ENCODE data around the gene FLII. TPM values are rescaled to one million over a fixed set of nuclear protein-coding genes. Genes with fewer than 3 reads are reported as not detected.
A peak's percentile ranks its signal among the peaks of the same experiment; 100 is the strongest.
"Not testable (repeated sequence)": the region's sequence is repeated elsewhere in the genome, so short reads cannot be mapped to it uniquely, and the experiment has no call there.

The FLII gene
- total RNA-seq, 4 donors from 2014 or later: 311 to 538 (median 419) TPM

- DNase-seq: no peak
- H3K36me3 ChIP-seq: no peaks in the 10 kb centered on the region
- TF ChIP-seq CTCF (IDR thresholded peaks at IDR 0.05) (no peak), POLR2A (IDR thresholded peaks at IDR 0.05) (no peak)
- H3K27ac ChIP-seq: no peak overlapping the region
- H3K4me3 ChIP-seq: no peak overlapping the region
- H3K9me3 ChIP-seq: no peaks in the 10 kb centered on the region
- H3K4me1 ChIP-seq: peaks cover 0 to 8% (median 0%) of the 10 kb centered on the region in 4 donors
- no peaks in the 10 kb centered on the region for H3K27me3 ChIP-seq
Measured at GRCh38 chr17:18218756-18219415, 39.7 kb downstream of the FLII start.

GRCh38 chr17:18217412-18218015 lies 41.0 kb downstream of the FLII start:
- peak; percentile 76 to 92 (median 86) for TF ChIP-seq CTCF (IDR thresholded peaks at IDR 0.05)
- TF ChIP-seq POLR2A (IDR thresholded peaks at IDR 0.05): no peak
- DNase-seq: peak; percentile 72 to 93 (median 84)
- Histone ChIP-seq H3K4me1 (peaks cover 0 to 8% (median 0%) of the 10 kb centered on the region in 4 donors), H3K27ac (no peak overlapping the region), H3K27me3 (no peaks in the 10 kb centered on the region), H3K36me3 (no peaks in the 10 kb centered on the region), H3K9me3 (no peaks in the 10 kb centered on the region), H3K4me3 (no peak overlapping the region)

GRCh38 chr17:18216906-18217305 lies 41.6 kb downstream of the FLII start:
- H3K27ac ChIP-seq, DNase-seq, H3K4me3 ChIP-seq, H3K27me3 ChIP-seq, H3K36me3 ChIP-seq, H3K4me1 ChIP-seq, H3K9me3 ChIP-seq: not testable (repeated sequence)

GRCh38 chr17:18213666-18214270 lies 44.8 kb downstream of the FLII start:
- DNase-seq: no peak
- no peaks in the 10 kb centered on the region for H3K27me3 ChIP-seq
- no peaks in the 10 kb centered on the region for H3K9me3 ChIP-seq
- H3K4me1 ChIP-seq: peaks cover 0 to 2% (median 0%) of the 10 kb centered on the region in 4 donors
- H3K27ac ChIP-seq: no peak overlapping the region
- peaks cover 0 to 23% (median 0%) of the 10 kb centered on the region in 3 donors for H3K36me3 ChIP-seq
- H3K4me3 ChIP-seq: no peak overlapping the region
- no peak for TF ChIP-seq POLR2A (IDR thresholded peaks at IDR 0.05)
- TF ChIP-seq CTCF (IDR thresholded peaks at IDR 0.05): no peak

GRCh38 chr17:18208092-18208491 lies 50.4 kb downstream of the FLII start:
- peaks cover 0 to 69% (median 0%) of the 10 kb centered on the region in 3 donors for H3K36me3 ChIP-seq
- H3K4me1 ChIP-seq: no peaks in the 10 kb centered on the region
- H3K9me3 ChIP-seq: no peaks in the 10 kb centered on the region
- no peak overlapping the region for H3K27ac ChIP-seq
- no peak for DNase-seq
- TF ChIP-seq CTCF (IDR thresholded peaks at IDR 0.05): no peak
- TF ChIP-seq POLR2A (IDR thresholded peaks at IDR 0.05): no peak
- H3K27me3 ChIP-seq: no peaks in the 10 kb centered on the region
- H3K4me3 ChIP-seq: no peak overlapping the region

- peaks cover 0 to 69% (median 0%) of the 10 kb centered on the region in 3 donors for H3K36me3 ChIP-seq
Measured at GRCh38 chr17:18206962-18207361, 51.6 kb downstream of the FLII start.

More at GRCh38 chr17:18206962-18207361, 51.6 kb downstream of the FLII start:
- no peaks in the 10 kb centered on the region for H3K27me3 ChIP-seq
- no peak for DNase-seq
- H3K4me3 ChIP-seq: no peak overlapping the region
- no peak for TF ChIP-seq CTCF (IDR thresholded peaks at IDR 0.05)
- no peak for TF ChIP-seq POLR2A (IDR thresholded peaks at IDR 0.05)
- H3K27ac ChIP-seq: no peak overlapping the region
- H3K9me3 ChIP-seq: no peaks in the 10 kb centered on the region
- H3K4me1 ChIP-seq: no peaks in the 10 kb centered on the region
